WERI-Rb-1 (cell line): Measurements from ENCODE around the gene CLEC16A.

Source experiments
- DNase-seq: peaks from one replicate; pipeline ENCODE4 v3.0.0-alpha.2; 2020
- H3K27ac ChIP-seq: fragments of 250-450 bp; sonication (Bioruptor Pico); 2 replicates; pipeline ENCODE4 v1.5.1; 2020; ENCODE audit warnings: mild to moderate bottlenecking, moderate library complexity
- H3K27me3 ChIP-seq: fragments of 250-450 bp; sonication (Bioruptor Pico); 2 replicates; pipeline ENCODE4 v1.5.1; 2021; ENCODE audit warnings: mild to moderate bottlenecking, low read depth, moderate library complexity; ENCODE audit not compliant: insufficient read depth, severe bottlenecking
- H3K36me3 ChIP-seq: fragments of 250-450 bp; sonication (Bioruptor Pico); 2 replicates; pipeline ENCODE4 v1.5.1; 2020; ENCODE audit warnings: mild to moderate bottlenecking, moderate library complexity
- H3K4me3 ChIP-seq: 2 replicates; pipeline ENCODE4 v1.5.1; 2011; ENCODE audit warnings: low read depth, mild to moderate bottlenecking, control low read depth, low read length
- H3K9me3 ChIP-seq: fragments of 250-450 bp; sonication (Bioruptor Pico); 2 replicates; pipeline ENCODE4 v1.5.1; 2021; ENCODE audit warnings: mild to moderate bottlenecking, moderate library complexity; ENCODE audit not compliant: severe bottlenecking
- TF ChIP-seq, protein P1 (sequence below): IDR thresholded peaks from 2 replicates; pipeline ENCODE4 v1.5.1; 2011; ENCODE audit warnings: low read depth, mild to moderate bottlenecking, control low read depth, inconsistent platforms, low read length

CLEC16A gene

GRCh38 chr16:11205065-11205699, 260.8 kb downstream of the CLEC16A start:
- DNase-seq: no peak
- TF ChIP-seq, protein P1, sequence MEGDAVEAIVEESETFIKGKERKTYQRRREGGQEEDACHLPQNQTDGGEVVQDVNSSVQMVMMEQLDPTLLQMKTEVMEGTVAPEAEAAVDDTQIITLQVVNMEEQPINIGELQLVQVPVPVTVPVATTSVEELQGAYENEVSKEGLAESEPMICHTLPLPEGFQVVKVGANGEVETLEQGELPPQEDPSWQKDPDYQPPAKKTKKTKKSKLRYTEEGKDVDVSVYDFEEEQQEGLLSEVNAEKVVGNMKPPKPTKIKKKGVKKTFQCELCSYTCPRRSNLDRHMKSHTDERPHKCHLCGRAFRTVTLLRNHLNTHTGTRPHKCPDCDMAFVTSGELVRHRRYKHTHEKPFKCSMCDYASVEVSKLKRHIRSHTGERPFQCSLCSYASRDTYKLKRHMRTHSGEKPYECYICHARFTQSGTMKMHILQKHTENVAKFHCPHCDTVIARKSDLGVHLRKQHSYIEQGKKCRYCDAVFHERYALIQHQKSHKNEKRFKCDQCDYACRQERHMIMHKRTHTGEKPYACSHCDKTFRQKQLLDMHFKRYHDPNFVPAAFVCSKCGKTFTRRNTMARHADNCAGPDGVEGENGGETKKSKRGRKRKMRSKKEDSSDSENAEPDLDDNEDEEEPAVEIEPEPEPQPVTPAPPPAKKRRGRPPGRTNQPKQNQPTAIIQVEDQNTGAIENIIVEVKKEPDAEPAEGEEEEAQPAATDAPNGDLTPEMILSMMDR: no peak
- no peaks in the 10 kb centered on the region for H3K36me3 ChIP-seq
- H3K4me3 ChIP-seq: no peak overlapping the region
- peaks cover 2% of the 10 kb centered on the region for H3K9me3 ChIP-seq
- no peaks in the 10 kb centered on the region for H3K27me3 ChIP-seq
- H3K27ac ChIP-seq: no peak overlapping the region

DNA sequence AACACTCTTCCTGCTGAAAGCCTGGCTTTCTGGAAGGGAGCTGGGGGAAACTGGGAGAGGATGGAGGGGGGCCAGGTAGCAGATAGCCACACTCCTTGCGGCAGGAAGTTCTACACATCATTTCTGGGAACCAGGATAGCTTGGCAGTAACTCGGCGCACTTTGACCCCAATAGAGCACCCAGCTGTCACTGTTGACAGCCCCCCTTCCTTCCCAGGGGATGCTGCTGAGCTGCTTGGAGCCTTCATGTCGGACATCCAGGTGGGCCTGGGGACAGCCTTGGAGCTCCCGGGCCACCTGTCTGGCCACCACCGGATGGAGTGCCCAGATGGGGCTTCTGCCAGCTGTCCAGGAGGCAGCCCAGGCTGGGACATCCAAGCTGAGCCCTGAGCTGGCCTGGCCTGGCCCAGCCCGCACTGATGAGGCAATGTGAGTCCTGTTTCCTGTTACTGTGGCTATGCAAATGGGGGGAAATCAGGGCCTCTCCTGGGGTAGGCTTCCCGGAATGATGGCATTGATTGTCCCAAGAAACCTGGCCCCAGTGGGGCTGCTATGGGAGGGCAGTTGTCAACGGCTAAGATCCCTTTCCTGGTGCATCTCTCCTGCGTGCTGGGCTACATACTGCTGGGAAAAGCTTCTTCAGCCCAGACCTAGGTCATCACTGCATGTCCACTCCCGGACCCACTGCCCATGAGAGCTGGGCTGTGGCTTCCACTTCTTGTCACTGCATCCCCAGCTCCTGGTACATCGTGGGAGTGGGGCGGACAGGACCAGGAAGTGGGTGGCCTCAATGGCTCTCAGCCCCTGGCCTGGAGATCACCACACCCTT, 261.6 kb downstream of the CLEC16A start:
- Histone ChIP-seq H3K27ac (no peak overlapping the region; the same call in 1 of the 2 replicates), H3K36me3 (no peaks in the 10 kb centered on the region), H3K27me3 (no peaks in the 10 kb centered on the region), H3K9me3 (peaks cover 2% of the 10 kb centered on the region), H3K4me3 (no peak overlapping the region)
- peak; percentile 47 for DNase-seq
- TF ChIP-seq, protein P1: no peak

- Histone ChIP-seq H3K27me3 (no peaks in the 10 kb centered on the region), H3K4me3 (no peak overlapping the region), H3K36me3 (no peaks in the 10 kb centered on the region), H3K27ac (no peak overlapping the region), H3K9me3 (peaks cover 2% of the 10 kb centered on the region)
- TF ChIP-seq, protein P1: no peak
- no peak for DNase-seq
Measured at GRCh38 chr16:11207646-11208045, 263.3 kb downstream of the CLEC16A start.

DNA sequence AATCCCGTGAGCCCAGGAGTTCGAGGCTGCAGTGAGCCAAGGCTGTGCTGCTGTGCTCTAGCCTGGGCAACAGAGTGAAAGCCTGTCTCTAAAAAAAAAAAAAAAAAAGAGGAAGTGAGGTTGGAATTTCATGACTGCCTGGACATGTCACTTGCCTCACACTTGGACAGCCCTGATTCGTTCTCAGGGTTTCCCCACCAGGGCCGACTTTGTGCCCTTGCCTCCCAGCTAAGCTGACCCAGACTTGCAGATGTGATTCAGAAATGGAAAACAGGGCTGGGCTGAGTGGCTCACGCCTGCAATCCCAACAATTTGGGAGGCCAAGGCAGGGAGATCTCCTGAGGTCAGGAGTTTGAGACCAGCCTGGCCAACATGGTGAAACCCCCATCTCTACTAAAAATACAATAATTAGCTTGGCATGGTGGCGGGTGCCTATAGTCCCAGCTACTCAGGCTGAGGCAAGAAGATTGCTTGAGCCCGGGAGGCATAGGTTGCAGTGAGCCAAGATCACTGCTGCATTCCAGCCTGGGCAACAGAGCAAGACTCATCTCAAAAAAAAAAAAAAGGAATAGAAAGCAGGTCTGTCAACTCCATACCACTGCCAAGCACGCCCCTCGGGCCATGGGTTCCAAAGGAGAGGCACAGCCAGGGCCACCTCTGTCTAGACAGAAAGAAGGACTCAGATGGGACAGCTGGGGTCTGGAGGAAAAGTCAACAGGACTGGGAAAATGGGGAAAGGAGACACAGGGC, 264.7 kb downstream of the CLEC16A start:
- no peak for DNase-seq

DNA sequence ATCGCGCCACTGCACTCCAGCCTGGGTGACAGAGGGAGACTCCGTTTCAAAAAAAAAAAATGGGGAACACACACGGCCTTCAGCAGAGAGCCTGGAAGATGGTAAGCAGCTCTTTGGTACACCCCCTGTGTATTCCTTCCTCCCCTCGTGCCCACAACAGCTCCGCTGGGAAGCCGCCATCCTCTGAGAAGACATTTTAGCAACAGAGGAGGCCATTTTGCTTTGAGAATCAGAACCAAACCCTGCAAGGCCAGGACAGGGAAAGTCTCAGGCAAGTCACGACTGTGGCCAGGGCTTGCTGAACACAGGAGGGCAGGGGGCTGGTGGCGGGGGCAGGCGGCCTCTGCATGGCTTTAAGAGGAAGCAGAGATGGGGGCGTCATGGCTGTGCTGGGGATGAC, 265.9 kb downstream of the CLEC16A start:
- no peaks in the 10 kb centered on the region for H3K27me3 ChIP-seq
- no peaks in the 10 kb centered on the region for H3K36me3 ChIP-seq
- no peak for DNase-seq
- H3K4me3 ChIP-seq: no peak overlapping the region
- TF ChIP-seq, protein P1: no peak
- H3K9me3 ChIP-seq: peaks cover 2% of the 10 kb centered on the region
- H3K27ac ChIP-seq: no peak overlapping the region

More for the DNA sequence above, 264.7 kb downstream of the CLEC16A start:
- Histone ChIP-seq H3K4me3 (no peak overlapping the region), H3K27me3 (no peaks in the 10 kb centered on the region), H3K36me3 (no peaks in the 10 kb centered on the region), H3K27ac (no peak overlapping the region), H3K9me3 (peaks cover 2% of the 10 kb centered on the region)
- TF ChIP-seq, protein P1: no peak
